Neural progenitor cell (in vitro differentiated cells): ENCODE results near the gene CELA1. TPM values are rescaled to one million over a fixed set of nuclear protein-coding genes. Genes with fewer than 3 reads are reported as not detected.

Source experiments
- DNase-seq: peaks from one replicate; pipeline ENCODE4 v3.0.0-alpha.2; 2016; ENCODE audit warnings: low spot score
- H2AFZ ChIP-seq: fragments of 200-600 bp; sonication (generic); replicated peaks from 2 replicates; pipeline ENCODE4 v1.6.1; 2016; ENCODE audit warnings: antibody characterized with exemption
- H3F3A ChIP-seq: fragments of 200-600 bp; sonication (generic); 2 replicates; pipeline ENCODE4 v1.6.1; 2016; ENCODE audit warnings: antibody characterized with exemption, low read depth
- H3K27ac ChIP-seq: fragments of 200-600 bp; sonication (generic); 2 replicates; pipeline ENCODE4 v1.5.1; 2016; ENCODE audit warnings: mild to moderate bottlenecking
- H3K27me3 ChIP-seq: fragments of 200-600 bp; sonication (generic); 2 replicates; pipeline ENCODE4 v1.6.1; 2016; ENCODE audit warnings: mild to moderate bottlenecking, moderate library complexity
- H3K36me3 ChIP-seq: fragments of 200-600 bp; sonication (generic); 2 replicates; pipeline ENCODE4 v1.5.1; 2016
- H3K4me1 ChIP-seq: fragments of 200-600 bp; sonication (generic); 2 replicates; pipeline ENCODE4 v1.6.1; 2016; ENCODE audit warnings: mixed run types
- H3K4me2 ChIP-seq: fragments of 200-600 bp; sonication (generic); 2 replicates; pipeline ENCODE4 v1.6.1; 2016
- H3K4me3 ChIP-seq: fragments of 200-600 bp; sonication (generic); 2 replicates; pipeline ENCODE4 v1.5.1; 2016
- H3K79me2 ChIP-seq: fragments of 200-600 bp; sonication (generic); 2 replicates; pipeline ENCODE4 v1.6.1; 2016; ENCODE audit warnings: low read depth
- H3K9ac ChIP-seq: fragments of 200-600 bp; sonication (generic); 2 replicates; pipeline ENCODE4 v1.6.1; 2016
- H3K9me3 ChIP-seq: fragments of 200-600 bp; sonication (generic); 2 replicates; pipeline ENCODE4 v1.5.1; 2016; ENCODE audit warnings: low read depth
- H4K20me1 ChIP-seq: fragments of 200-600 bp; sonication (generic); 2 replicates; pipeline ENCODE4 v1.6.1; 2016; ENCODE audit warnings: low read depth
- H3K27ac Mint-ChIP-seq: 3 replicates; pipeline ENCODE4 v1.8.0; 2021; ENCODE audit warnings: mixed read lengths
- H3K27me3 Mint-ChIP-seq: 2 replicates; pipeline ENCODE4 v1.8.0; 2022; ENCODE audit warnings: low read depth, mild to moderate bottlenecking, inconsistent platforms, moderate library complexity, mixed read lengths; ENCODE audit not compliant: insufficient read depth
- H3K36me3 Mint-ChIP-seq: 3 replicates; pipeline ENCODE4 v1.8.0; 2021; ENCODE audit warnings: mixed read lengths
- H3K4me1 Mint-ChIP-seq: 3 replicates; pipeline ENCODE4 v1.8.0; 2021; ENCODE audit warnings: mixed read lengths
- H3K4me3 Mint-ChIP-seq: 3 replicates; pipeline ENCODE4 v1.8.0; 2021; ENCODE audit warnings: mild to moderate bottlenecking, moderate library complexity, mixed read lengths
- H3K9me3 Mint-ChIP-seq: 3 replicates; pipeline ENCODE4 v1.8.0; 2020; ENCODE audit warnings: mixed read lengths
- CTCF ChIP-seq: fragments of 200-600 bp; sonication (generic); IDR thresholded peaks from 2 replicates; pipeline ENCODE4 v1.5.1; 2017; ENCODE audit warnings: antibody characterized with exemption, mild to moderate bottlenecking
- EZH2 ChIP-seq: fragments of 200-600 bp; sonication (generic); IDR thresholded peaks from 2 replicates; pipeline ENCODE4 v1.6.1; 2017; ENCODE audit warnings: antibody characterized with exemption, mild to moderate bottlenecking, moderate library complexity
- EZH2phosphoT487 ChIP-seq: fragments of 200-600 bp; sonication (generic); IDR thresholded peaks from 2 replicates; pipeline ENCODE4 v1.6.1; 2017; ENCODE audit warnings: antibody characterized with exemption
- total RNA-seq: library from RNA; depleted of rRNA; stranded (reverse); fragments of >200 nt; gene quantifications from 2 replicates; pipeline ENCODE4 v1.2.3, GENCODE V29; 2015; ENCODE audit warnings: low replicate concordance

The CELA1 gene
- total RNA-seq, 1 donor from 2014 or later = not detected

GRCh38 chr12:51371295-51371953 lies 24.9 kb upstream of the CELA1 start:
- H3K9ac ChIP-seq = no peak overlapping the region
- no peak overlapping the region for H3K4me3 ChIP-seq
- peaks cover 42% of the 10 kb centered on the region for H3K4me1 Mint-ChIP-seq
- peaks cover 21% of the 10 kb centered on the region for H3K4me1 ChIP-seq
- H4K20me1 ChIP-seq = peaks cover 3% of the 10 kb centered on the region
- peaks cover 8% of the 10 kb centered on the region for H3K27me3 Mint-ChIP-seq
- H3K27ac Mint-ChIP-seq = peak overlapping the region; percentile 90
- no peaks in the 10 kb centered on the region for H3K36me3 Mint-ChIP-seq
- H3K27ac ChIP-seq = no peak overlapping the region
- H3K4me3 Mint-ChIP-seq = peak overlapping the region; percentile 68
- H3K36me3 ChIP-seq = no peaks in the 10 kb centered on the region
- H3K4me2 ChIP-seq = peak overlapping the region; percentile 21
- DNase-seq = peak; percentile 90
- no peaks in the 10 kb centered on the region for H3K9me3 Mint-ChIP-seq
- no peak overlapping the region for H2AFZ ChIP-seq
- no peak for TF ChIP-seq CTCF
- TF ChIP-seq EZH2phosphoT487 = peak; percentile 80
- no peak for TF ChIP-seq EZH2
- no peaks in the 10 kb centered on the region for H3K9me3 ChIP-seq
- no peaks in the 10 kb centered on the region for H3K79me2 ChIP-seq
- peaks cover 29% of the 10 kb centered on the region for H3F3A ChIP-seq
- H3K27me3 ChIP-seq = peaks cover 37% of the 10 kb centered on the region

DNA sequence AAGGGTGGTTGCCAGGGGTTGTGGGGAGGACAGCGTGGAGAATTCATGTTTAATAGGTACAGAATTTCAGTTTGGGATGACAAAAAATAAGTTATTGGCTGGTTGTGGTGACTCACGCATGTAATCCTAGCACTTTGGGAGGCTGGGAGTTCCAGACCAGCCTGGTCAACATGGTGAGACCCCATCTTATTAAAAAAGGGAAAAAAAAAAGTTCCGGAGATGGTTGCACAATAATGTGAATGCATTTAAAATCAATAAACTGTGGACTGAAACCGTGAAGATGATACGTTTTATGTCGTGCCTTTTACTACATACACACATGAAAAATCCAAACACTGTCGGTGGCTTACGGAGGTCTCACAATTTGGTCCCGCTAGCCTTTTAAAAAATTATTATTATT lies 24.2 kb upstream of the CELA1 start:
- no peak overlapping the region for H2AFZ ChIP-seq
- TF ChIP-seq EZH2phosphoT487 (no peak), CTCF (no peak), EZH2 (no peak)
- H3K4me1 Mint-ChIP-seq = peaks cover 42% of the 10 kb centered on the region
- no peaks in the 10 kb centered on the region for H3K36me3 ChIP-seq
- peaks cover 3% of the 10 kb centered on the region for H4K20me1 ChIP-seq
- no peaks in the 10 kb centered on the region for H3K9me3 ChIP-seq
- peaks cover 29% of the 10 kb centered on the region for H3F3A ChIP-seq
- H3K27me3 ChIP-seq = peaks cover 37% of the 10 kb centered on the region
- H3K79me2 ChIP-seq = no peaks in the 10 kb centered on the region
- H3K36me3 Mint-ChIP-seq = no peaks in the 10 kb centered on the region
- H3K4me3 ChIP-seq = no peak overlapping the region
- H3K9ac ChIP-seq = no peak overlapping the region
- H3K4me1 ChIP-seq = peaks cover 25% of the 10 kb centered on the region
- no peak overlapping the region for H3K27ac ChIP-seq
- H3K9me3 Mint-ChIP-seq = no peaks in the 10 kb centered on the region
- no peak for DNase-seq
- H3K4me2 ChIP-seq = no peak overlapping the region
- peaks cover 8% of the 10 kb centered on the region for H3K27me3 Mint-ChIP-seq
- peak overlapping the region; percentile 31 for H3K27ac Mint-ChIP-seq
- no peak overlapping the region for H3K4me3 Mint-ChIP-seq

DNA sequence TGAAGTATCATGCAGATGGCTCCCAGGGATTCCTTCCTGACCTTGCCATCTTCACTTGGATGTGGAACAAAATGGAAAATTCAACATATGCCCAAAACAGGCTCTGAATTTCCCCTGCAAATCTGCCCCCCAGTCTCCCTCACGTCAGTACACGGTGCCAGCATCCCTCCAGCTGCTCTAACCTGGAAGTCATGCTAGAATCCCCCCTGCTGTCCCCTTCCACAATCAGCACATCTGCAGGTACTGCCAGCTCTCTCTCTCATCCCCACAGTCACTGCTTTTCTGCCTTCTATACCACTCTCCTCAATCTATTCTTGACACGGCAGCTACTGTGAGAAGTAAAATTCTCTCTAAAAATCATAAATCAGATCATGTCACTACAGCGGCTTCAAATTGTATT lies 23.1 kb upstream of the CELA1 start:
- Histone ChIP-seq H3K4me1 (peaks cover 25% of the 10 kb centered on the region), H3K79me2 (no peaks in the 10 kb centered on the region), H2AFZ (no peak overlapping the region), H3K4me2 (no peak overlapping the region), H3K9me3 (no peaks in the 10 kb centered on the region), H3K27ac (no peak overlapping the region), H4K20me1 (peaks cover 3% of the 10 kb centered on the region), H3K36me3 (no peaks in the 10 kb centered on the region), H3K27me3 (peaks cover 37% of the 10 kb centered on the region), H3K9ac (no peak overlapping the region), H3K4me3 (no peak overlapping the region), H3F3A (peaks cover 29% of the 10 kb centered on the region)
- no peak for TF ChIP-seq CTCF
- Mint-ChIP-seq H3K9me3 (no peaks in the 10 kb centered on the region), H3K27ac (peak overlapping the region; percentile 8), H3K4me1 (peaks cover 40% of the 10 kb centered on the region), H3K27me3 (peaks cover 6% of the 10 kb centered on the region), H3K4me3 (no peak overlapping the region), H3K36me3 (no peaks in the 10 kb centered on the region)
- no peak for DNase-seq
